HCT116 (cell line): ENCODE data around the gene ADCY1. TPM values are rescaled to one million over a fixed set of nuclear protein-coding genes. Genes with fewer than 3 reads are reported as not detected.

Experiments used
- ATAC-seq: fragments of 200-7000 bp; cut with Tn5 transposase; 2 replicates; pipeline ENCODE4 v1.9.1; 2020; ENCODE audit warnings: mild to moderate bottlenecking, moderate library complexity
- BruUV-seq: library from RNA; stranded (reverse); fragments of 400-500 nt; replicated peaks from 2 replicates; lab custom pipeline; 2021; lab: Mats Ljungman, UMichigan
- CTCF ChIA-PET: fragments of 300-600 bp; sonication (Branson Sonifier 250); formaldehyde crosslinking; loops from one replicate; lab custom pipeline; 2021; ENCODE audit warnings: antibody characterized with exemption; lab: Charles Lee
- POLR2A ChIA-PET: fragments of 300-600, 350-600 bp; sonication (Branson Sonifier 250); formaldehyde crosslinking; loops from one replicate; lab custom pipeline; 2021; ENCODE audit warnings: antibody characterized with exemption; lab: Charles Lee
- RAD21 ChIA-PET, 2 experiments: fragments of 300-600 bp; sonication (Branson Sonifier 250); formaldehyde crosslinking; loops; one replicate each; lab custom pipeline; 2023; ENCODE audit warnings: low total read pairs in 2 of 2; ENCODE audit not compliant: uncharacterized antibody in 2 of 2, unreplicated experiment in 2 of 2, low non-redundant PET in 1 of 2; lab: Charles Lee
- DNase-seq: peaks from one replicate; pipeline ENCODE4 v3.0.0-alpha.2; 2010; ENCODE audit warnings: low read depth, low spot score
- H2AFZ ChIP-seq: fragments of 200-600 bp; shearing (Covaris generic), sonication (generic); 2 replicates; pipeline ENCODE4 v1.6.1; 2017; ENCODE audit warnings: low read depth, mixed run types, mixed read lengths, antibody characterized with exemption, low read length; ENCODE audit not compliant: poor library complexity, severe bottlenecking
- H3K27ac ChIP-seq: 2 replicates; pipeline ENCODE4 v1.5.1; 2012; ENCODE audit warnings: low read depth, low read length
- H3K27me3 ChIP-seq: fragments of 200-600 bp; sonication (generic); 2 replicates; pipeline ENCODE4 v1.6.1; 2016; ENCODE audit warnings: mixed run types, low read length, mixed read lengths; ENCODE audit not compliant: insufficient read depth
- H3K36me3 ChIP-seq, 2 experiments: fragments of 200-500 bp in 1 of 2; fragments of 200-600 bp in 1 of 2; sonication (Bioruptor generic) in 1 of 2; sonication (generic) in 1 of 2; 2 replicates each; pipeline versions ENCODE4 v1.5.1 to v1.6.1; 2014 to 2016; ENCODE audit warnings: low read length in 2 of 2, inconsistent platforms in 1 of 2, mixed read lengths in 1 of 2, mixed run types in 1 of 2; ENCODE audit not compliant: insufficient read depth in 2 of 2, control insufficient read depth in 1 of 2
- H3K4me1 ChIP-seq, 2 experiments: fragments of 200-600 bp in 1 of 2; sonication (generic) in 1 of 2; 2 replicates each; pipeline versions ENCODE4 v1.5.1 to v1.6.1; 2012 to 2017; ENCODE audit warnings: low read length in 2 of 2, inconsistent platforms in 1 of 2, mild to moderate bottlenecking in 1 of 2, mixed read lengths in 1 of 2, mixed run types in 1 of 2, moderate library complexity in 1 of 2; ENCODE audit not compliant: insufficient read depth in 2 of 2, control insufficient read depth in 1 of 2
- H3K4me2 ChIP-seq: fragments of 200-600 bp; sonication (generic); 2 replicates; pipeline ENCODE4 v1.6.1; 2017; ENCODE audit warnings: mixed run types, low read length, mixed read lengths
- H3K4me3 ChIP-seq, 2 experiments: fragments of 200-600 bp in 1 of 2; sonication (generic) in 1 of 2; replicated peaks in 1 of 2; 2 replicates each; pipeline ENCODE4 v1.5.1; 2011 to 2016; ENCODE audit warnings: low read length in 2 of 2, control low read depth in 1 of 2, low read depth in 1 of 2, mild to moderate bottlenecking in 1 of 2, mixed read lengths in 1 of 2, mixed run types in 1 of 2
- H3K79me2 ChIP-seq: fragments of 200-600 bp; sonication (generic); 2 replicates; pipeline ENCODE4 v1.6.1; 2017; ENCODE audit warnings: mild to moderate bottlenecking, mixed run types, low read length, moderate library complexity, mixed read lengths; ENCODE audit not compliant: insufficient read depth
- H3K9ac ChIP-seq: fragments of 200-600 bp; sonication (generic); 2 replicates; pipeline ENCODE4 v1.6.1; 2016; ENCODE audit warnings: low read length, mixed read lengths
- H3K9me2 ChIP-seq: fragments of 200-600 bp; sonication (generic), shearing (Covaris generic); 2 replicates; pipeline ENCODE4 v1.6.1; 2017; ENCODE audit warnings: mixed run types, mild to moderate bottlenecking, moderate library complexity; ENCODE audit not compliant: insufficient read depth
- H3K9me3 ChIP-seq, 2 experiments: fragments of 200-500 bp in 1 of 2; fragments of 200-600 bp in 1 of 2; sonication (Bioruptor generic) in 1 of 2; sonication (generic) in 1 of 2; 2 replicates each; pipeline ENCODE4 v1.6.1; 2014 to 2017; ENCODE audit warnings: low read length in 2 of 2, mixed read lengths in 2 of 2, inconsistent platforms in 1 of 2, low read depth in 1 of 2, mild to moderate bottlenecking in 1 of 2, mixed run types in 1 of 2, moderate library complexity in 1 of 2; ENCODE audit not compliant: control insufficient read depth in 1 of 2, insufficient read depth in 1 of 2
- H4K20me1 ChIP-seq: fragments of 200-600 bp; sonication (generic), shearing (Covaris generic); 2 replicates; pipeline ENCODE4 v1.6.1; 2017; ENCODE audit warnings: mixed run types, mild to moderate bottlenecking, moderate library complexity; ENCODE audit not compliant: insufficient read depth
- CEBPB ChIP-seq: IDR thresholded peaks from 2 replicates; pipeline ENCODE4 v1.6.1; 2012; ENCODE audit warnings: low read depth
- ELF1 ChIP-seq: IDR thresholded peaks from 2 replicates; pipeline ENCODE4 v1.6.1; 2012; ENCODE audit warnings: low read depth, borderline replicate concordance
- SP1 ChIP-seq: IDR thresholded peaks from 2 replicates; pipeline ENCODE4 v1.6.1; 2012; ENCODE audit warnings: low read depth
- SRF ChIP-seq: IDR thresholded peaks from 2 replicates; pipeline ENCODE4 v1.6.1; 2012; ENCODE audit warnings: low read depth
- ZNF274 ChIP-seq: fragments of 200-500 bp; sonication (Bioruptor generic); IDR thresholded peaks from 2 replicates; pipeline ENCODE4 v1.6.1; 2014; ENCODE audit warnings: mild to moderate bottlenecking, low read depth, low read length, inconsistent platforms
- intact Hi-C: fragments of 100-400 bp; cut with micrococcal nuclease; formaldehyde crosslinking; loops from 2 replicates; pipeline ENCODE4 v1.10.0; 2022
- total RNA-seq: library from RNA; stranded (reverse); gene quantifications from one replicate; pipeline ENCODE4 v1.2.1, GENCODE V29; 2021; ENCODE audit not compliant: unreplicated experiment
- TF ChIP-seq, protein P1 (sequence below), 3 experiments: fragments of 200-600 bp in 1 of 3; sonication (generic) in 1 of 3; IDR thresholded peaks in 2 of 3; conservative IDR thresholded peaks in 1 of 3; 2 replicates each; pipeline ENCODE4 v1.5.1; 2012 to 2017; ENCODE audit warnings: low read depth in 2 of 3, low read length in 2 of 3, antibody characterized with exemption in 1 of 3, borderline replicate concordance in 1 of 3, control low read depth in 1 of 3, mild to moderate bottlenecking in 1 of 3, mixed read lengths in 1 of 3, mixed run types in 1 of 3, moderate library complexity in 1 of 3; ENCODE audit not compliant: insufficient read depth in 1 of 3
- TF ChIP-seq, protein P2 (sequence below): IDR thresholded peaks from 2 replicates; pipeline ENCODE4 v1.6.1; 2012; ENCODE audit warnings: low read depth

Gene ADCY1
- total RNA-seq, 1 experiment from 2014 or later: 0.05 TPM

DNA sequence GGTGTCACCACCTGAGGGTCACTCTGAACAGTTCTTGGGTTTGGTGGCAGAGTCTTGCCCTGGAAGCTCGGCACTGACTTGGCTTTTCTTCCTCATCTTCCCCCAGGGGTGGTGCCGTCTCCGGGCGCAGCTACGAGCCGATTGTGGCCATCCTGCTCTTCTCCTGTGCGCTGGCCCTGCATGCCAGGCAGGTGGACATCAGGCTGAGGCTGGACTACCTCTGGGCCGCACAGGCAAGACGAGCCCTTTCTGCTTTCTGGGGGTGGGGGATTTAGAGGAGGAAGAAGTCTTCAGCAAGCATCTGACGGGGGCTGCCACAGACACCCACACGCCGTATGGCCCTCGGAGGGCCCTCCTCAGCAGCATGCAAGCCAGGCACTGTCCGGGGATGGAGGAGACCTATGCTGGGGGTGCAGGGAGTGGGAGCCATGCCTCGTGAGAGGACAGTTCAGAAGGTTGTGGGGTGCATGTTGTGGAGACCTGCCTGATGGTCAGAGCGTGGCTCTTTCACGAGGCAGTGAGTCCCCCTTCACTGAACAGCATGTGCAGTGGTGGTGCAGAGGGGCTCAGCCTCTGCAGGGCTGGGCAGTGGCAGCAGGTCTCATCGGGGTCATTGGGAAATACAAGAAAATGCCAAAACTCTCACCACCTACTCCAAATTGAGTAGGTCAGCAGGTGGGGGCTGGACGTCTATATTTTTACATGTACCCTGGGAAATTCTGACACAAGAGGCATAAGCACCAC is 112.4 kb downstream of the ADCY1 start:
- no peak for ATAC-seq
- no TSS peak for BruUV-seq

More for the DNA sequence above, 112.4 kb downstream of the ADCY1 start:
- Histone ChIP-seq H3K27me3 (no peaks in the 10 kb centered on the region), H3K9me2 (no peaks in the 10 kb centered on the region), H3K27ac (no peak overlapping the region), H4K20me1 (no peaks in the 10 kb centered on the region), H3K4me1 (peaks cover 0 to 4% of the 10 kb centered on the region in 2 experiments; a peak in 1 of 4 replicates), H3K9ac (no peak overlapping the region), H3K4me3 (no peak overlapping the region), H3K9me3 (no peaks in the 10 kb centered on the region), H3K4me2 (no peak overlapping the region), H2AFZ (no peak overlapping the region), H3K36me3 (no peaks in the 10 kb centered on the region), H3K79me2 (no peaks in the 10 kb centered on the region)
- ChIA-PET CTCF (no interaction called here), POLR2A (no interaction called here), RAD21 (no interaction called here)
- intact Hi-C loops: no loop called here
- DNase-seq: no peak
- TF ChIP-seq CEBPB: no peak
- TF ChIP-seq, protein P1, sequence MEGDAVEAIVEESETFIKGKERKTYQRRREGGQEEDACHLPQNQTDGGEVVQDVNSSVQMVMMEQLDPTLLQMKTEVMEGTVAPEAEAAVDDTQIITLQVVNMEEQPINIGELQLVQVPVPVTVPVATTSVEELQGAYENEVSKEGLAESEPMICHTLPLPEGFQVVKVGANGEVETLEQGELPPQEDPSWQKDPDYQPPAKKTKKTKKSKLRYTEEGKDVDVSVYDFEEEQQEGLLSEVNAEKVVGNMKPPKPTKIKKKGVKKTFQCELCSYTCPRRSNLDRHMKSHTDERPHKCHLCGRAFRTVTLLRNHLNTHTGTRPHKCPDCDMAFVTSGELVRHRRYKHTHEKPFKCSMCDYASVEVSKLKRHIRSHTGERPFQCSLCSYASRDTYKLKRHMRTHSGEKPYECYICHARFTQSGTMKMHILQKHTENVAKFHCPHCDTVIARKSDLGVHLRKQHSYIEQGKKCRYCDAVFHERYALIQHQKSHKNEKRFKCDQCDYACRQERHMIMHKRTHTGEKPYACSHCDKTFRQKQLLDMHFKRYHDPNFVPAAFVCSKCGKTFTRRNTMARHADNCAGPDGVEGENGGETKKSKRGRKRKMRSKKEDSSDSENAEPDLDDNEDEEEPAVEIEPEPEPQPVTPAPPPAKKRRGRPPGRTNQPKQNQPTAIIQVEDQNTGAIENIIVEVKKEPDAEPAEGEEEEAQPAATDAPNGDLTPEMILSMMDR (IDR thresholded peaks at IDR 0.05 in 2 of 3, conservative IDR thresholded peaks at IDR 0.05 in 1 of 3; ENCODE audit: borderline replicate concordance in 1 of 3, insufficient read depth in 1 of 3, low read depth in 2 of 3, low read length in 2 of 3): no peak
- TF ChIP-seq, protein P2, sequence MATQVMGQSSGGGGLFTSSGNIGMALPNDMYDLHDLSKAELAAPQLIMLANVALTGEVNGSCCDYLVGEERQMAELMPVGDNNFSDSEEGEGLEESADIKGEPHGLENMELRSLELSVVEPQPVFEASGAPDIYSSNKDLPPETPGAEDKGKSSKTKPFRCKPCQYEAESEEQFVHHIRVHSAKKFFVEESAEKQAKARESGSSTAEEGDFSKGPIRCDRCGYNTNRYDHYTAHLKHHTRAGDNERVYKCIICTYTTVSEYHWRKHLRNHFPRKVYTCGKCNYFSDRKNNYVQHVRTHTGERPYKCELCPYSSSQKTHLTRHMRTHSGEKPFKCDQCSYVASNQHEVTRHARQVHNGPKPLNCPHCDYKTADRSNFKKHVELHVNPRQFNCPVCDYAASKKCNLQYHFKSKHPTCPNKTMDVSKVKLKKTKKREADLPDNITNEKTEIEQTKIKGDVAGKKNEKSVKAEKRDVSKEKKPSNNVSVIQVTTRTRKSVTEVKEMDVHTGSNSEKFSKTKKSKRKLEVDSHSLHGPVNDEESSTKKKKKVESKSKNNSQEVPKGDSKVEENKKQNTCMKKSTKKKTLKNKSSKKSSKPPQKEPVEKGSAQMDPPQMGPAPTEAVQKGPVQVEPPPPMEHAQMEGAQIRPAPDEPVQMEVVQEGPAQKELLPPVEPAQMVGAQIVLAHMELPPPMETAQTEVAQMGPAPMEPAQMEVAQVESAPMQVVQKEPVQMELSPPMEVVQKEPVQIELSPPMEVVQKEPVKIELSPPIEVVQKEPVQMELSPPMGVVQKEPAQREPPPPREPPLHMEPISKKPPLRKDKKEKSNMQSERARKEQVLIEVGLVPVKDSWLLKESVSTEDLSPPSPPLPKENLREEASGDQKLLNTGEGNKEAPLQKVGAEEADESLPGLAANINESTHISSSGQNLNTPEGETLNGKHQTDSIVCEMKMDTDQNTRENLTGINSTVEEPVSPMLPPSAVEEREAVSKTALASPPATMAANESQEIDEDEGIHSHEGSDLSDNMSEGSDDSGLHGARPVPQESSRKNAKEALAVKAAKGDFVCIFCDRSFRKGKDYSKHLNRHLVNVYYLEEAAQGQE: no peak
- TF ChIP-seq ZNF274: no peak
- no peak for TF ChIP-seq ELF1
- no peak for TF ChIP-seq SRF
- TF ChIP-seq SP1: no peak
